HEK293T (cell line): ENCODE results near the gene PRKCH.

ENCODE experiments used
- ARNT ChIP-seq: fragments of 450-650 bp; IDR thresholded peaks from 2 replicates; pipeline ENCODE4 v1.6.1; 2017; ENCODE audit warnings: mild to moderate bottlenecking
- FOXK2 ChIP-seq: fragments of 450-650 bp; IDR thresholded peaks from 2 replicates; pipeline ENCODE4 v1.6.1; 2016; ENCODE audit warnings: mild to moderate bottlenecking
- FOXM1 ChIP-seq: fragments of 450-650 bp; IDR thresholded peaks from 2 replicates; pipeline ENCODE4 v1.6.1; 2017; ENCODE audit warnings: mild to moderate bottlenecking, borderline replicate concordance
- TARDBP ChIP-seq: fragments of 450-650 bp; IDR thresholded peaks from 2 replicates; pipeline ENCODE4 v1.6.1; 2016

DNA sequence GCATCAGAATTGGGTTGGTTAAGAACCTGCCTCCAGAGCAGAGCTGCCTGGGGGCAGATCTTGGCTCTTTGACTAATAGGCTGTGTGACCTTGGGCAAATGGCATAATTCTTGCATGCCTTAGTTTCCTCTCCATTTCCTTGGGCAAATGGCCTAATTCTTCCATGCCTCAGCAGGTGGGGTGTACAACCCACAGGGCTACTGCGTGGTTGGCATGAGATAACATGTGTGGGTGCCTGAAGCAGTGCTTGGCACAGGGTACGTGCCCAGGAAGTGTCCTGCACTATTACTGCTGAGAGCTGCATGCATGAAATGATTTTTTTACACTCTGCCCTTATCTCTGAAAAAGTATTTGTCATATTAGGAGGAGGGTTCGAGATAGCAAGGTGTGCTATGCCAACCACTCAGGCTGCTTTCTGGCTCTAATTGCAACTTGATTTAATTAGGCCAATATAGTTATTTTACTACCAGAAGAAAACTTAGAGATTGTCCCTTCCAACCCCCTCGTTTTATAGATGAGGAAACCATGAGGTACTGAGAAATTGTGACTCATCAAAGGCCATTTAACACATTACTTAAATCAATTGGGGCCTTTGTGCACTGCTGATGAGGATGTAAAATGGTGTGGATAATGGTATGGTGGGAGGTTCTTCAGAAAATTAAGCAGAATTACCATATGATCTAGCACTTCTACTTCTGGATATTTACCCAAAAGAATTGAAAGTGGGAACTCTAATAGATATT, 212.3 kb downstream of the PRKCH start:
- TF ChIP-seq FOXM1 (no peak), FOXK2 (no peak), TARDBP (no peak), ARNT (no peak)
